SJCRH30 (cell line): ENCODE results near the gene LATS2. TPM values are rescaled to one million over a fixed set of nuclear protein-coding genes. Genes with fewer than 3 reads are reported as not detected.

Experiments
- DNase-seq, 2 experiments: peaks; one replicate each; pipeline ENCODE4 v3.0.0-alpha.2; 2015 to 2020
- H3K27ac ChIP-seq: fragments of 250-450 bp; sonication (Bioruptor Pico); 2 replicates; pipeline ENCODE4 v1.5.1; 2020; ENCODE audit warnings: mild to moderate bottlenecking, moderate library complexity
- H3K27me3 ChIP-seq: fragments of 250-450 bp; sonication (Bioruptor Pico); 2 replicates; pipeline ENCODE4 v1.5.1; 2020; ENCODE audit warnings: mild to moderate bottlenecking, moderate library complexity
- H3K36me3 ChIP-seq: fragments of 250-450 bp; sonication (Bioruptor Pico); 2 replicates; pipeline ENCODE4 v1.5.1; 2020; ENCODE audit warnings: mild to moderate bottlenecking, moderate library complexity
- H3K4me1 ChIP-seq: fragments of 250-450 bp; sonication (Bioruptor Pico); 2 replicates; pipeline ENCODE4 v1.5.1; 2020; ENCODE audit warnings: mild to moderate bottlenecking, moderate library complexity
- H3K4me3 ChIP-seq: fragments of 250-450 bp; sonication (Bioruptor Pico); 2 replicates; pipeline ENCODE4 v1.5.1; 2020; ENCODE audit warnings: mild to moderate bottlenecking, moderate library complexity
- H3K9me3 ChIP-seq: fragments of 250-450 bp; sonication (Bioruptor Pico); replicated peaks from 2 replicates; pipeline ENCODE4 v1.5.1; 2020; ENCODE audit warnings: mild to moderate bottlenecking, moderate library complexity
- total RNA-seq: library from RNA; depleted of rRNA; stranded (reverse); fragments of >200 nt; shearing (Covaris generic); gene quantifications from 2 replicates; pipeline ENCODE4 v1.2.3, GENCODE V29; 2014

LATS2 gene
- total RNA-seq, 1 experiment from 2014 or later = 14.9 TPM

DNA sequence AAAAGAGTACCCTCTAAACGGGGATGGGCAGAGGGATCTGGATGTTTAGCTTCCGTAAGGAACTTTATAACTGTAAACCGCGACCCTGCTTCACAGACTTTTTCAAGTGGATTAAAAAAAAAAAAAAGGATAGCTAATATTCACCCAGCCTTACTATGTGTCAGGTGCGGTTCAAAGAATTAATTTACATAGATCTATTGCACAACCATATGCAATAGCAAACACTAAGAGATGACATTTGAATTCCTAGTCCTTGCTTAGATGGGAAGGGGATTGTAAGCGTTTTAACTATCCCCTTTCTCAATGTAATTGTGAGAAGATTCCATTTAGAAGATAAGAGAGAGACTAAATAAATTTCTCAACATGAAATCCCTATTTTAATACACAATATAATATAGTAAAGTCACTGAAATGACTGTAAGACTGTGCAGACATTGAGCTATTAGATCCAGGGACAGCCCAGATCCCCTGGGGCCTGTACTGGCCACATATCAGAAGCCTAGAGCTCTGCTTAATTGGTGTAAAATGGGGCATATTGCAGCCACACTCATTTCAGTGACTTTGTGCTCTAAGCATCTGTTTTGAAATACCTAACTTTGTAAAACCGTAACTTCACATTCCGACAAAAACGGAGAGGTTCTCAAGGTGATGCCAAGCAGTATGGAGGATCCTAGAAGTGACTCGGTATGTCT lies 13.6 kb downstream of the LATS2 start:
- Histone ChIP-seq H3K27me3 (no peaks in the 10 kb centered on the region), H3K4me1 (peaks cover 7% of the 10 kb centered on the region; the same call in 1 of the 2 replicates), H3K27ac (no peak overlapping the region), H3K9me3 (no peaks in the 10 kb centered on the region), H3K4me3 (no peak overlapping the region), H3K36me3 (peaks cover 22% of the 10 kb centered on the region; the same call in 1 of the 2 replicates)
- no peak for DNase-seq

DNA sequence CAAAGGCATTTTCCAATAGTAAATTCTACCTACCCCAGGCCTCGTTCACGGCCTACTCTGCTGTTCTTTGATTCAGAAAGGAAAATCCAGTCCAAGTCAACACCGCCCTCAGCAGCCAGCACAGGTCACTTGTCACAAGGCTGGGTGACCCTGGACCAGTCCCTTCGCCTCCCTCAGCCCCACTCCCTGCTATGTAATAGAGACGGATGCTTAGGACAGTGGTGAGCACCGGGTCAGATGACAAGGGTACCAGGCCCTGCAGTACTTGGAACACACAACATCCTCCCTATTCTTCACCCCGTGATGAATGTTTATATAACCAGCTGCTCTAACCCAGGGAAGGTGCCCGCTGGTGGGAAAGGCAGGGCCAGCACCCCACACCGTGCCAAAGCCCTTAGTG lies 14.3 kb downstream of the LATS2 start:
- H3K4me3 ChIP-seq = no peak overlapping the region
- H3K27ac ChIP-seq = no peak overlapping the region
- DNase-seq = no peak
- H3K36me3 ChIP-seq = peaks cover 22% of the 10 kb centered on the region; the same call in 1 of the 2 replicates
- H3K27me3 ChIP-seq = no peaks in the 10 kb centered on the region
- H3K9me3 ChIP-seq = no peaks in the 10 kb centered on the region
- H3K4me1 ChIP-seq = peaks cover 7% of the 10 kb centered on the region; the same call in 1 of the 2 replicates

DNA sequence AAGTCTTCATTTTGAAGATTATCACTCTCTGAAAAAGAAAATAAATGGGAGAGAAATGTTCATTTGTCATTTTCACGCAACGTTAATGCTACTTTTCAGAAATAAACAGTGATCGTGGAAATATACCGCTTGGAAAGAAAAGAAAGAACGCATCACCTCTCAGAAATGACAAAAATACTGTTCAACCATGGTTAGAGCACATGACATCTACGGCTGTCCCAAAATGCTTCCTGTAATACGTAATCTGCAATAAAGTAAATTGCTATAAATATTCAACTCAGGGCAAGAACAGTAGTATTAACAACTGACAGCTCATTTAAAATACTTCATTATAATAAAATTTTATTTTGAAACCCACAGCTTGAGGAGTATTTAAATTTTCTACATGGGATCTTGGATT lies 15.2 kb downstream of the LATS2 start:
- H3K27ac ChIP-seq = no peak overlapping the region
- H3K36me3 ChIP-seq = peaks cover 28% of the 10 kb centered on the region; the same call in 1 of the 2 replicates
- H3K27me3 ChIP-seq = no peaks in the 10 kb centered on the region
- DNase-seq = no peak
- H3K4me3 ChIP-seq = no peak overlapping the region
- H3K4me1 ChIP-seq = peaks cover 7% of the 10 kb centered on the region; the same call in 1 of the 2 replicates
- H3K9me3 ChIP-seq = no peaks in the 10 kb centered on the region

DNA sequence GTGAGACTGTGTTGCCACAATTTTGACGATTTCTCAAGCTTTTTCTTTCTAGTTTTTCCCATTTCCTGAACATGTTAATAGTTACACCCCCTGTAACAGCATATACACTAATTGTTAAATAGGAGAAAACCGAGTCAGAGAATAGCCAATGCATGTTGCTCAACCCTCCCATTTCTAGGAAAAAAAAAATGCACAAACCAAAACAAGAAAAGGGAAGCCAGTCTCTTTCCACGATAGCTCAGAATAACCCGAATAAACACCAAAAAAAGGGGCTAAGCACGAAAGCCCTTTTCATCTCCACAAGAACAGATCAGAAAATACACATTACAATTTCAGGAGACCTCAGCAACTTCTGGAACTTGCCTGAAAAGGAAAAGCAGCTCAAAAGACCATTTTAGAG lies 16.3 kb downstream of the LATS2 start:
- peaks cover 7% of the 10 kb centered on the region; the same call in 1 of the 2 replicates for H3K4me1 ChIP-seq
- H3K9me3 ChIP-seq = no peaks in the 10 kb centered on the region
- H3K27ac ChIP-seq = no peak overlapping the region
- H3K36me3 ChIP-seq = peaks cover 25% of the 10 kb centered on the region; the same call in 1 of the 2 replicates
- no peaks in the 10 kb centered on the region for H3K27me3 ChIP-seq
- no peak overlapping the region for H3K4me3 ChIP-seq
- no peak for DNase-seq

DNA sequence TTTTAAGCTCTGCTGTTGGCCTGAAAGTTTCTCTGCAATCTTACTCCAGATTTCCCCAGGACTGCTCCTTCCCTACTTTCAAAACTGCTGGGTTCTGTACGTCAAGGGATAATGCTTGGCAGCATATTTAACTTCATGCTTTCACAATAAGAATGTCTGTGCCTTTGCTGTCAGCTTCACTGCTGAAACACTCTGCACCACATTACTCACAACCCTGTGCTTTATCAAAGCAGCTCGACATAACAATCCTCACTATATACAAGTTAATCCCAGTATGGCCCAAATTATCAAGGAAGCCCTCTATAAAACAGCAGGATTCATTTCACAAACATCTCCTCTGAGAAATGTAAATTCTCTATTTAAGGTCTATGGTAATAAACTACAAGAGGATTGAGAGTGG lies 17.5 kb downstream of the LATS2 start:
- no peak overlapping the region for H3K27ac ChIP-seq
- peaks cover 7% of the 10 kb centered on the region; the same call in 1 of the 2 replicates for H3K4me1 ChIP-seq
- no peak for DNase-seq
- H3K36me3 ChIP-seq = peaks cover 25% of the 10 kb centered on the region
- H3K9me3 ChIP-seq = no peaks in the 10 kb centered on the region
- no peak overlapping the region for H3K4me3 ChIP-seq
- no peaks in the 10 kb centered on the region for H3K27me3 ChIP-seq

DNA sequence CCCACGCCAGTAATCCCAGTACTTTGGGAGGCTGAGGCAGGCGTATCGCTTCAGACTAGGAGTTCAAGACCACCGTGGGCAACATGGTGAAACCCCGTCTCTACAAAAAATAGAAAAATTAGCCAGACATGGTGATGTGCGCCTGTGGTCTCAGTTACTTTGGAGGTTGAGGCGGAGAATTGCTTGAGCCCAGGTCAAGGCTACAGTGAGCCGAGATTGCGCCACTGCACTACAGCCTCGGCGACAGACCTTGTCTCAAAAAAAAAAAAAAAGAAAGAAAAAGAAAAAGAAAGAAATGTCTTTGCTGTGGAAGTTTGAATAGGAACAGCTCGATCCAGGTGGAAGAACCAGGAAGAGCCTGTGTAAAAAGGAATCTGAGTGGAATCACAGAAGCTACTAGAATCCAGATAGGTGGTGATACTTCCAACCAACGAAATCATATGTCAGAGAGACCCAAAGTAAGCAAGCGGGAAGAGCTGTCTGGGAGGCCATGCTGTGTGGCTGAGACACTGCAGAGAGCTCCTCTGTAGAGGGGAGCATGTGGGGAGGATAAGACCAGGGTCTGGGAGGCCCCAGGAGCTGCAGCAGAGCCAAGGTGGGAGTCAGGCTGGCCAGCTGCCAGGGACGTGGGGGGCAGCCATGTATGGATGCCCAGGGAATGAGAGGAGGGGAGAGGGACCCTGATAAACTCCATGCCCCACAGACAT lies 21.1 kb downstream of the LATS2 start:
- DNase-seq = no peak
- no peak overlapping the region for H3K4me3 ChIP-seq
- no peaks in the 10 kb centered on the region for H3K9me3 ChIP-seq
- H3K4me1 ChIP-seq = no peaks in the 10 kb centered on the region
- no peak overlapping the region for H3K27ac ChIP-seq
- H3K27me3 ChIP-seq = no peaks in the 10 kb centered on the region
- H3K36me3 ChIP-seq = peaks cover 18% of the 10 kb centered on the region

DNA sequence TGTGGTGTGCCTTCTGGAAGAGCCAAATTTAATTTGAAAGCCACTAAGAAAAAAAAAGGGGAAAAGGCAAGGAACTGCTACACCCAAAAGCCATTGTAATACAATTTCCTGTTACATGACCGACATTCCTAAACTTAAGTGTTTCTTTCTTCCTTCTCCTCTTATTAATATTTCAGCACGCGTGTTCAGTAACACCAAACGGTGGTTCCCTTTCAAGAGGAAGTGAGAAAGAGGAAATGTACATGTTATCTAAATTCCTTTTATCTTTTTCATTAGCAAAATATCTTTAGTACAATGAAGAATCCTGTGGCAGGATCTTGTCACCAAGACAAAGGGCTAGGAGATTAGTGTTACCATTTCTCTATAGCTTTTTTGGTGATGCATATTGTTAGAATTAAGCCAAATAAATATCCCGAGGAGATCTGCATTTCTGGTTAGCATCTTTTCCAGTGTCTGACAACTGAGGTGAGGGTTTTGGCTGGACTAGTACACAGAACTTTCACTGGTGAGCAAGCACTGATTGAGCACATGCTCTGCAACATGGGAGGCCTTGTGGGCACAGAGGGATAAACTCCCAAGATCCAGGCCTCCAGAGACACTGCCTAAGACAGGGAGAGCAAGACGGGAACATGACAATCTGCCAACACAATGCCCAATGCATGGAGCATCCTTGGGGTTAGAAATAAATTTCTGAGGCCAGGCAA lies 22.1 kb downstream of the LATS2 start:
- no peak for DNase-seq
- Histone ChIP-seq H3K36me3 (peaks cover 15% of the 10 kb centered on the region), H3K27me3 (no peaks in the 10 kb centered on the region), H3K4me1 (peaks cover 1% of the 10 kb centered on the region), H3K4me3 (no peak overlapping the region), H3K9me3 (no peaks in the 10 kb centered on the region), H3K27ac (no peak overlapping the region)

DNA sequence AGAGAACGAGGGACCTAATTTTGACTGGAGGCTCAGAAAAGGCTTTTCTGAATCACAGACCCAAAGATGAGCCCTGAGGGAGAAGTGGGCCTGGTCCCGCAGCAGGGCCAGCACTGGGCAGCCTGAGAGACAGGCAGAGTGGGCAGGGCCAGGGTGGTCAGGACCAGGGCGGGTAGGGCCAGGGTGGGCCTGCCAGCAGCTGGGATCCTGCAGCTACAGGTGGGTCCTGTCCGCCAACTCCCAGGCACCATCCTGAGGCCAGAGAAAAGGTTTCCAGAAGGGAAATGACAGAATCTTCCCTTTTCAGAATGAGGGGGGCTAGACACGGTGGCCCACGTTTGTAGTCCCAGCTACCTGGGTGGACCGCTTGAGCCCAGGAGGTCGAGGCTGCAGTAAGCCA lies 23.7 kb downstream of the LATS2 start:
- H3K9me3 ChIP-seq = no peaks in the 10 kb centered on the region
- H3K27me3 ChIP-seq = no peaks in the 10 kb centered on the region
- H3K4me3 ChIP-seq = no peak overlapping the region
- peaks cover 11% of the 10 kb centered on the region for H3K4me1 ChIP-seq
- H3K36me3 ChIP-seq = peaks cover 6% of the 10 kb centered on the region
- no peak overlapping the region for H3K27ac ChIP-seq
- DNase-seq = no peak

DNA sequence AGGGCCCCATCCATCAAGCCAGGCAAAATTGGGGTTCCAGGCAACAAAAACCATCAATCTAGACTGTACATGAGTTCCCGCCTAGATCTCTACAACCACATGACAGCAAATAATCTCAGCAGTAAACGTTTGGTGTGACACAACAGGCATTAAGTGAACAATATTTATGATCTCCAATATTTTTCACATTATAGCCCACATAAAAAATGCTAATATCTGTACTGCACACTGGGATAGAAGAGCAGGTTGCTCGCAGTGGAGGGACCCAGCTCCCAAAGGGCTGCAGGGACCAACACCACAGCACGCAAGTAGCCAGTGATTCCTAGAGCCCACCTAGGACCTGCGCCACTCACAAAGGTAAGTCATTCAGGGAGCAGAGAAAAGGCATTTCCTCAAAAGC lies 25.9 kb downstream of the LATS2 start:
- no peaks in the 10 kb centered on the region for H3K9me3 ChIP-seq
- H3K4me1 ChIP-seq = peaks cover 11% of the 10 kb centered on the region
- H3K27me3 ChIP-seq = no peaks in the 10 kb centered on the region
- DNase-seq = no peak
- no peaks in the 10 kb centered on the region; the same call in 1 of the 2 replicates for H3K36me3 ChIP-seq
- H3K4me3 ChIP-seq = no peak overlapping the region
- no peak overlapping the region for H3K27ac ChIP-seq

DNA sequence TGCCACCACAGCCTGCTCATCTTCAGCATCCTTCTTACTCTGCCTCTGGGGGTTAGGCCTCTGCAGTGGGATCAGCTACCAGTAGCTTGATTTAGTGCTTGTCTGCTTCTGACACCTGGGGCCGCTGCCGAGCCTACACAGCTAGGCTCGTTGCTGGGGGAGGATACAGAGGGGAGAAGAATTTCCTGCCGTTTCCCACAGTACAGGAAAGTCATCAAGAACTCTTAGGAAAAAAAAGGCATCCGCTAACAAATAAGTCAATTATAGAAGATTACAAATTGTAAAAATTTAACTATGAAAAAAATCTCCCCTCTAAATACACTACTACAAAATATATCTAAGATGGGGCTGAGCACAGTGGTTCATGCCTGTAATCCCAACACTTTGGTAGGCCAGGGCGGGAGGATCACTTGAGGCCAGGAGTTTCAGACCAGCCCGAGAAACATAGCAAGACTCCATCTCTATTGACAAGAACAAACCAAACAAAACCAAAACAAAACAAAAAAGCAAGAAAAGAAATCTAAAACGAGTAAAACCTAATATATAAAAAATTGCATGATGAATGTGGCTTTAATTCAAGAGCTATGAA lies 26.7 kb downstream of the LATS2 start:
- Histone ChIP-seq H3K27me3 (no peaks in the 10 kb centered on the region), H3K36me3 (no peaks in the 10 kb centered on the region; the same call in 1 of the 2 replicates), H3K27ac (no peak overlapping the region), H3K4me1 (peaks cover 11% of the 10 kb centered on the region), H3K4me3 (no peak overlapping the region), H3K9me3 (no peaks in the 10 kb centered on the region)
- DNase-seq = no peak

DNA sequence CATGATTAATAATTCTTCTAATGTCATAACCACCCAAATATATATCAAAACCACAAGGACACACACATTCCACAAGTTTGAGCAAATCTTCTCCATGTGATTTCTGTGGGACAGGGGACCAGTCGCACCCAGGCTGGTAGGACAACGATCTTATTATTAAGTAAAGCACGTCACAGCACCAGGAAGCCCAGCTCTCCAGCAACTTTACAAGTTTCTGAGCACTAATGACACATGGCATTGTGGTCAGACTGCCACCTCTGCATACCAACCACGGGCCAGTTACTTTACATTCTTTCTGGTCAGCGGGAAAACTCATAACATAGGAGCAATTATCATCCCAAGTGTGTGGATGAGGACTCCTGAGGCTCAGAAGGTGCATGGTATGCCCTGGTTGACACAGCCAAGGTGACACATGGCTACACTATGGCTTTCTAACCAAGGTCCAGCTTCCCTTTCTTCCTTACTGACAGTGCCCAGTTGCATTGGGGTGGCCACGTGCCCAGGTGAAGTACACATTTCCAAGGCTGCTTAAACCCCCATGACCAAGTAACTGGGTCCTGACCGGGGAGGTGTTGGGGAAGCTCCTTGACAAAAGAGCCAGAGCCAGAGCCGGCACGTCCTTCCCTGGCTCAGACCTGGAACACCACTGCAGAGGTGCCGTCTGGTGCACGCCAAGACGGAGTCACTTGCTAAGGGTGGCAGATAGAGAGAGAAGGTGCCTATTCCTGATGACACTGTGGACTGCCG lies 27.4 kb downstream of the LATS2 start:
- peaks cover 11% of the 10 kb centered on the region for H3K4me1 ChIP-seq
- DNase-seq = peak; percentile 35 to 52
- peak overlapping the region; percentile 24 for H3K27ac ChIP-seq
- peaks cover under 1% of the 10 kb centered on the region; the same call in 1 of the 2 replicates for H3K9me3 ChIP-seq
- no peak overlapping the region for H3K4me3 ChIP-seq
- no peaks in the 10 kb centered on the region for H3K27me3 ChIP-seq
- peaks cover 2% of the 10 kb centered on the region; the same call in 1 of the 2 replicates for H3K36me3 ChIP-seq

DNA sequence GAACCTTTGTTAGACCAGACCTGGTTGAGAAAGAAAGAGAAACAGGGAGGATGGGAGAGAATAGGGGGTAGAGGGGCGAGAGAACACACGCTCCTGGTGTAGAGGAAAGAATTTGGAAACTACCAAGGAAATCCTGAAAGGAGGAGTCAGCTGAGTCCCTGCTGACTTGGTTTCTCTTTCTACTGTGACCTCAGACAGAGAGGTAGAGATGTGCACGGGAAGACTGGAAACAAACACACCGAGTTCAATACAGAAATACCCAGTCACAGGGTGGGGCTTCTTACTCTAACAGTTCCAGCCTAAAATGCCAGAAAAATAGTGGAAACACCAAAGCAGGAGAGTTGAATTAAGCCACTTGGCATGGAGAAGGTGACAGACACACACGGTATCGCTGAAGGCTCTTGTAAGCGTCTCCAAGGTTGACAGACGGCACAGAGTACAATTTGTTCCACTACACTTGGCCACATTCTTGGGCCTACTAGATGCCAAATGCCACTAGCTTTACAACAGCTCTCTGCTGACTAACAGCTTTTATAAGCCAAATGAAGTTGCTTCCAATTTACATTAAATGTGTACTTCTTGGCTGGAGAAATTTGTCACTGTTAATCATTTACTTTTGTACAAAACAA lies 28.1 kb downstream of the LATS2 start:
- Histone ChIP-seq H3K4me3 (no peak overlapping the region), H3K36me3 (peaks cover 7% of the 10 kb centered on the region), H3K27me3 (no peaks in the 10 kb centered on the region), H3K27ac (peak overlapping the region; percentile 24), H3K9me3 (peaks cover 3% of the 10 kb centered on the region; the same call in 1 of the 2 replicates), H3K4me1 (peaks cover 11% of the 10 kb centered on the region)
- no peak for DNase-seq

DNA sequence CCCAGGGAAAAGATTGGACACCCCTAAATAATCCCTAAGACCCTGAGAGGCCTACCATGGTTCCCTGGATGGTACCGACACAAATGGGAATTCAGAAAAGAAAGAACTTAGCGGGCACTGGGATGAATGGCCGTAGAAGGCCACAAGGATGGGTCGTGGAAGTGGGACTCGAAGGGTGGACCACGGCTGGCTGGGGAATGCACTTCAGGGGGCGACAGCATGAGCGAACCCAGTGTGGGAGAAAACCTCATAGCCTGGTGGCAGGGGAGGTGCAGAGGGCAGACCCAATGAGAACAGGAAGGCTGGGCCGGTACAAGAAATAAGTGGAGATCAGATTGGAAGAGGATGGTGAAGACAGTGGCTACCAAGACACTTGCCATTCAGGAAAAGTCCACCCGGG lies 28.7 kb downstream of the LATS2 start:
- peak overlapping the region; percentile 24; the same call in 1 of the 2 replicates for H3K27ac ChIP-seq
- H3K4me3 ChIP-seq = no peak overlapping the region
- H3K27me3 ChIP-seq = no peaks in the 10 kb centered on the region
- DNase-seq = no peak
- H3K9me3 ChIP-seq = peaks cover 3% of the 10 kb centered on the region; the same call in 1 of the 2 replicates
- peaks cover 11% of the 10 kb centered on the region for H3K36me3 ChIP-seq
- peaks cover 11% of the 10 kb centered on the region for H3K4me1 ChIP-seq
